Measurements from ENCODE around the gene TPSAB1.

GRCh38 chr16:1274767-1275166 is 34.3 kb downstream of the TPSAB1 start:
- TF ChIP-seq REST (IDR thresholded peaks at IDR 0.05; ENCODE audit: insufficient read depth in 1 of 2, low read depth in 2 of 2, low read length in 2 of 2) = no peak
- TF ChIP-seq FOXP2 (optimal IDR thresholded peaks at IDR 0.05; ENCODE audit: borderline replicate concordance, extremely low read depth, extremely low read length, insufficient read depth) = no peak
- TF ChIP-seq TAF1 (IDR thresholded peaks at IDR 0.05; ENCODE audit: borderline replicate concordance, insufficient read depth, low read length) = no peak

Data from PFSK-1 (cell line).